SU-DHL-6 (cell line): ENCODE data around the gene ANKRD63.

Experiments
- EZH2phosphoT487 ChIP-seq: fragments of 200-600 bp; sonication (generic), shearing (Covaris generic); conservative IDR thresholded peaks from 2 replicates; pipeline ENCODE4 v1.6.1; 2018; ENCODE audit warnings: mild to moderate bottlenecking, antibody characterized with exemption, low read length, moderate library complexity, mixed read lengths
- TF ChIP-seq, protein P1 (sequence below): fragments of 200-600 bp; sonication (generic); IDR thresholded peaks from one replicate; pipeline ENCODE4 v1.5.1; 2017; ENCODE audit warnings: antibody characterized with exemption, mild to moderate bottlenecking, low read length, moderate library complexity; ENCODE audit not compliant: insufficient read depth, poor library complexity, severe bottlenecking

DNA sequence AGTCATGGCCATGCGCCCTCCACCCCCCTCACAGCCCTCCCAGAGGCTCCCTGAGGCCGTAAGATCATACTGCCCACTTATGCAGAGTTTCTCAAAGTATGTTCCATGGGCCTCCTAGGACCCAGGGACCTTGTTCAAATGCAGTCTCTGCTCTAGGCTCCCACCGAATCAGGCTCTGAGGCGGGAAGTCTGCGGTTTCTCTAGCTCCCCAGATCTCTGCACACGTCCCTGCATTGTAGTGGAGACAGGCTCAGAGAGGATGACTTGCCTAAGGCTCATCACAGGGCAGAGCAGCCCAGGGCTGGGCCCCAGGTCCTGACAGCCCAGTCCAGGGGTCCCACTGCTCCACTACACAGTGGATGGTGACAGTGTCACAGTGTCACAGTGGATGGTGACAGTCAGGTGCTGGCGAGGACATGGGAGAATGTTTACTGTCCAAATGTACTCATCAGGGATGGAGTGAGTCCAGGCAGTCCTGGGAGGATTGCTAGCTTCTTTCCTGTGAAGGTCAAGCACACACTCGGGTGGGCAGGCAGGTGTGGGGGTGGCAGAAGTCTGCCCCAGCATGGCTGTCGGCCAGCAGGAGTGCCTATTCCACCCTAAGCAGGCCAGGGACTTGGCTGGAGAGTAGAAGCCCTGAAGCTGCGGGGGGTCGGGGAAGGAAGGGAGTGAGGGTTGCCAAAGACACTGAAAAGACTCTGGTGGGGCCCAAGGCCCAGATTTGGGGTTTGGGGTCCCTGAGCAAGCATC lies 12.4 kb downstream of the ANKRD63 start:
- TF ChIP-seq, protein P1, sequence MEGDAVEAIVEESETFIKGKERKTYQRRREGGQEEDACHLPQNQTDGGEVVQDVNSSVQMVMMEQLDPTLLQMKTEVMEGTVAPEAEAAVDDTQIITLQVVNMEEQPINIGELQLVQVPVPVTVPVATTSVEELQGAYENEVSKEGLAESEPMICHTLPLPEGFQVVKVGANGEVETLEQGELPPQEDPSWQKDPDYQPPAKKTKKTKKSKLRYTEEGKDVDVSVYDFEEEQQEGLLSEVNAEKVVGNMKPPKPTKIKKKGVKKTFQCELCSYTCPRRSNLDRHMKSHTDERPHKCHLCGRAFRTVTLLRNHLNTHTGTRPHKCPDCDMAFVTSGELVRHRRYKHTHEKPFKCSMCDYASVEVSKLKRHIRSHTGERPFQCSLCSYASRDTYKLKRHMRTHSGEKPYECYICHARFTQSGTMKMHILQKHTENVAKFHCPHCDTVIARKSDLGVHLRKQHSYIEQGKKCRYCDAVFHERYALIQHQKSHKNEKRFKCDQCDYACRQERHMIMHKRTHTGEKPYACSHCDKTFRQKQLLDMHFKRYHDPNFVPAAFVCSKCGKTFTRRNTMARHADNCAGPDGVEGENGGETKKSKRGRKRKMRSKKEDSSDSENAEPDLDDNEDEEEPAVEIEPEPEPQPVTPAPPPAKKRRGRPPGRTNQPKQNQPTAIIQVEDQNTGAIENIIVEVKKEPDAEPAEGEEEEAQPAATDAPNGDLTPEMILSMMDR: no peak
- TF ChIP-seq EZH2phosphoT487: no peak
